Ovary (tissue), 3 donors: ENCODE results near the gene STX2.

ENCODE experiments used
- CTCF ChIP-seq, 3 donors: fragments of 450-650 bp in 2 of 3; fragments of 200-600 bp in 1 of 3; IDR thresholded peaks; one replicate each; pipeline versions ENCODE4 v1.5.1 to v1.8.0; 2016 to 2022; ENCODE audit warnings: antibody characterized with exemption in 3 of 3, mild to moderate bottlenecking in 1 of 3
- POLR2A ChIP-seq: fragments of 450-650 bp; IDR thresholded peaks from one replicate; pipeline ENCODE4 v1.6.1; 2017; ENCODE audit warnings: antibody characterized with exemption, mild to moderate bottlenecking, moderate library complexity
- donor health status: DM: no; HTN: no; CAD: no.

DNA sequence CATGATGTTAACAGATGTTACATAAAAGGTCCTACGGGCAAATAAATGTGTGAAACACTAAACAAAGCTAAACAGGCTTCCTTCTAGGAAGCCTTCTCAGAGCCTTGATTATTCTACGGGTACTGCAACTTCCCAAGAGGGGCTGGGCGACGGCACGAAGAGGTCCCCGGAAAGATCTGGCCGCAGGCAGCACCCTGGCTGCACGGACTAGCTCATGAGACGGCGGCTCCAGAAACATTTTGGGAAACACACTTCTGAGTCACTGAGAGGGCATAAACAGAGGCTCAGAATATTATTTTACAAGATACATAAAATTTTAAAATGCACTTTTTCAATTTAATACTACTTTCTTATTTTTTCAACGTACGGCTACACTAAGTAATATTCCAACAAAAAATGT is 19.4 kb downstream of the STX2 start:
- TF ChIP-seq POLR2A: no peak
- no peak for TF ChIP-seq CTCF (IDR thresholded peaks at IDR 0.05)
